Liver (tissue), 9 donors: Measurements from ENCODE around the gene TXNRD2. TPM values are rescaled to one million over a fixed set of nuclear protein-coding genes. Genes with fewer than 3 reads are reported as not detected.
A peak's percentile ranks its signal among the peaks of the same experiment; 100 is the strongest.

ENCODE experiments used
- DNase-seq: peaks from one replicate; pipeline ENCODE4 v3.0.0-alpha.2; 2017; ENCODE audit warnings: low spot score
- H3K27ac ChIP-seq, 2 donors: one replicate each; pipeline ENCODE4 v1.7.0; 2013; ENCODE audit warnings: inconsistent platforms in 2 of 2, low read length in 2 of 2, control low read depth in 1 of 2, low read depth in 1 of 2, mild to moderate bottlenecking in 1 of 2
- H3K27me3 ChIP-seq, 4 donors: one replicate each; pipeline versions ENCODE4 v1.6.1 to v1.7.0; 2013; ENCODE audit warnings: low read length in 3 of 4, inconsistent platforms in 1 of 4, mild to moderate bottlenecking in 1 of 4, moderate library complexity in 1 of 4; ENCODE audit not compliant: control insufficient read depth in 4 of 4, insufficient read depth in 4 of 4
- H3K36me3 ChIP-seq, 4 donors: one replicate each; pipeline versions ENCODE4 v1.6.1 to v1.7.0; 2013; ENCODE audit warnings: low read length in 3 of 4, mild to moderate bottlenecking in 3 of 4, low read depth in 1 of 4, moderate library complexity in 1 of 4; ENCODE audit not compliant: control insufficient read depth in 4 of 4, insufficient read depth in 3 of 4
- H3K4me1 ChIP-seq, 4 donors: one replicate each; pipeline versions ENCODE4 v1.6.1 to v1.7.0; 2013; ENCODE audit warnings: low read length in 3 of 4, mild to moderate bottlenecking in 3 of 4, moderate library complexity in 1 of 4; ENCODE audit not compliant: control insufficient read depth in 4 of 4, insufficient read depth in 4 of 4
- H3K4me3 ChIP-seq, 3 donors: one replicate each; pipeline versions ENCODE4 v1.6.1 to v1.7.0; 2013; ENCODE audit warnings: low read length in 3 of 3, control low read depth in 1 of 3, low read depth in 1 of 3, mild to moderate bottlenecking in 1 of 3
- H3K9ac ChIP-seq, 2 donors: one replicate each; pipeline ENCODE4 v1.7.0; 2013; ENCODE audit warnings: low read length in 2 of 2, mild to moderate bottlenecking in 2 of 2, moderate library complexity in 2 of 2, control low read depth in 1 of 2, low read depth in 1 of 2
- H3K9me3 ChIP-seq, 4 donors: one replicate each; pipeline versions ENCODE4 v1.6.1 to v1.7.0; 2013; ENCODE audit warnings: low read length in 3 of 4; ENCODE audit not compliant: control insufficient read depth in 4 of 4
- EGR1 ChIP-seq, 2 donors: IDR thresholded peaks; 2 replicates each; pipeline ENCODE4 v1.6.1; 2016 to 2018; ENCODE audit warnings: antibody characterized with exemption in 2 of 2, low read depth in 2 of 2
- FOXA1 ChIP-seq: IDR thresholded peaks from 2 replicates; pipeline ENCODE4 v1.6.1; 2016; ENCODE audit warnings: antibody characterized with exemption
- FOXA2 ChIP-seq: IDR thresholded peaks from 2 replicates; pipeline ENCODE4 v1.6.1; 2016; ENCODE audit warnings: antibody characterized with exemption
- GABPA ChIP-seq, 2 donors: IDR thresholded peaks in 1 of 2; conservative IDR thresholded peaks in 1 of 2; 2 replicates each; pipeline ENCODE4 v1.6.1; 2016; ENCODE audit warnings: antibody characterized with exemption in 2 of 2, mild to moderate bottlenecking in 1 of 2, moderate library complexity in 1 of 2
- HNF4A ChIP-seq, 2 donors: conservative IDR thresholded peaks; 2 replicates each; pipeline ENCODE4 v1.6.1; 2016; ENCODE audit warnings: antibody characterized with exemption in 2 of 2, mild to moderate bottlenecking in 2 of 2
- HNF4G ChIP-seq: IDR thresholded peaks from 2 replicates; pipeline ENCODE4 v1.6.1; 2016; ENCODE audit warnings: antibody characterized with exemption
- JUND ChIP-seq, 2 donors: IDR thresholded peaks; 2 replicates each; pipeline ENCODE4 v1.6.1; 2016; ENCODE audit warnings: antibody characterized with exemption in 2 of 2
- NR2F2 ChIP-seq: IDR thresholded peaks from 2 replicates; pipeline ENCODE4 v1.6.1; 2016; ENCODE audit warnings: antibody characterized with exemption
- RAD21 ChIP-seq, 2 donors: IDR thresholded peaks; 2 replicates each; pipeline ENCODE4 v1.6.1; 2016; ENCODE audit warnings: antibody characterized with exemption in 2 of 2, mild to moderate bottlenecking in 2 of 2
- RXRA ChIP-seq, 2 donors: IDR thresholded peaks; 2 replicates each; pipeline ENCODE4 v1.6.1; 2017 to 2018; ENCODE audit warnings: antibody characterized with exemption in 2 of 2, mild to moderate bottlenecking in 1 of 2
- SP1 ChIP-seq: IDR thresholded peaks from 2 replicates; pipeline ENCODE4 v1.6.1; 2018; ENCODE audit warnings: antibody characterized with exemption, mild to moderate bottlenecking
- TAF1 ChIP-seq: conservative IDR thresholded peaks from 2 replicates; pipeline ENCODE4 v1.6.1; 2016; ENCODE audit warnings: antibody characterized with exemption, mild to moderate bottlenecking
- YY1 ChIP-seq: IDR thresholded peaks from 2 replicates; pipeline ENCODE4 v1.6.1; 2016; ENCODE audit warnings: antibody characterized with exemption, mild to moderate bottlenecking
- WGBS: extraction: QIAGEN DNeasy Blood & Tissue Kit; methylation state at CpG from one replicate; pipeline ENCODE4 v1.1.7; 2013; 5-methylcytosine and 5-hydroxymethylcytosine counted together
- polyA plus RNA-seq, 2 donors: library from polyadenylated mRNA; stranded (reverse) in 1 of 2; unstranded in 1 of 2; fragments of 200-250 nt in 1 of 2; fragments of >200 nt in 1 of 2; fragmentation: Nextera tagmentation in 1 of 2; extraction: Ambion mirVana in 1 of 2; gene quantifications; one replicate each; pipeline versions ENCODE4 v1.2.1 to v1.2.3, GENCODE V29; 2013 to 2015
- total RNA-seq, 2 donors: library from RNA; depleted of rRNA; stranded (reverse); fragments of >200 nt; gene quantifications; one replicate each; pipeline ENCODE4 v1.2.3, GENCODE V29; 2014
- TF ChIP-seq, protein P1 (sequence below): IDR thresholded peaks from 2 replicates; pipeline ENCODE4 v1.6.1; 2016; ENCODE audit warnings: antibody characterized with exemption
- TF ChIP-seq, protein P2 (sequence below): IDR thresholded peaks from 2 replicates; pipeline ENCODE4 v1.6.1; 2016; ENCODE audit warnings: antibody characterized with exemption
- TF ChIP-seq, protein P3 (sequence below): IDR thresholded peaks from 2 replicates; pipeline ENCODE4 v1.6.1; 2016; ENCODE audit warnings: antibody characterized with exemption
- TF ChIP-seq, protein P4 (sequence below): fragments of 150-350 bp; IDR thresholded peaks from 2 replicates; pipeline ENCODE4 v1.5.1; 2017; ENCODE audit warnings: improper control_type of control experiment, low read depth, low read length; ENCODE audit not compliant: missing input control
- TF ChIP-seq, protein P5 (sequence below): IDR thresholded peaks from 2 replicates; pipeline ENCODE4 v1.6.1; 2016; ENCODE audit warnings: antibody characterized with exemption, mild to moderate bottlenecking
- donor health status: healthy.
- donor health status: healthy.
- donor health status: healthy.
- donor health status: healthy.
- donor health status: healthy.

The TXNRD2 gene
- total and polyA plus RNA-seq, 4 donors, result 22.2 to 41.3 (median 33.6) TPM

DNA sequence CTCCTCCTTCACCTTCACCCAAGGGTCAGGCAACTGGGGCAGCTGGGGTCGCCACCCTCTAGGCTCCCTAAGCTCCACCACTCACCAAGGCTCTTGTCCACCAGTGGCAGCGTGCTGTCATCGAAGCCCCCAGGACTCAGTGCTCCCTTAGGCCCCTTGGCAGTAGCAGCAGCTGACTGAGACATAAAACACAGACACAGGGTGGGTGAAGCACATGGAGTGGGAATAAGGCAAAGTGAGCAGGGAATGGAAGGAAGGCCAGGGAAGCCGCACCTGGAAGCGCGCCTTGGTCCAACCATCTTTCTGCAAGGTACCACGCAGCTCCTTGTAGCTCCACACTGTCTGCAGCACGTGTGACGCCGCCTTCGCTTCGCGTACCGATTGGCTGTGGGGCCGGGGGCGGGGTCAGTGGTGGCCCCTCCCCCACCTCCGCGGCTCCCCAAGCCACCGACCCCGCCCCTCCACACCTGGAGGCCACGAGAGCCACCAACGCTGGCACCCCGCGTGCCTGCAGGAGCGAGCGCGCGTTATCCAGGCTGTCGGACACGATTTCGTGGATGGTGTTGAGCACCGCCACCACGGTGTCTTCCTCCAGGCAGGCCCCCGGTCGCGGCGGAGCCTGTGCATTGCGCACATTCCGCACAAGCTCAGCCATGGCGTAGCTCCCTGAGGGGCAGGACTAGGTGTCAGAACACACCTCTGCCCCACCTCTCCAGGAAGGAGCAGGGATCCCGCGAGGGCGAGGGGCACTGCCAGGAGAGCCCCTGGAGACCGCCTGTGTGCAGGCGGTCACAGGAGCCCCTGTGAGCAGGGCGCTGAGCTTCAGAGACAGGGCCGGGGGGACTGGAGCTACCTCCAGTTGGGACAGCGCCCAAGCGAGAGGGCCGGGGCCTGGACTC, 31.3 kb upstream of the TXNRD2 start:
- peaks cover 23 to 46% (median 38%) of the 10 kb centered on the region in 4 donors for H3K4me1 ChIP-seq
- H3K9me3 ChIP-seq, result no peaks in the 10 kb centered on the region
- no peak overlapping the region for H3K4me3 ChIP-seq
- WGBS, result 93% methylated on average over 50 of the region's 50 CpGs
- H3K27ac ChIP-seq, result peak overlapping the region; percentile 85 to 91
- no peak for DNase-seq
- no peak overlapping the region for H3K9ac ChIP-seq
- H3K27me3 ChIP-seq, result no peaks in the 10 kb centered on the region
- TF ChIP-seq, protein P1, sequence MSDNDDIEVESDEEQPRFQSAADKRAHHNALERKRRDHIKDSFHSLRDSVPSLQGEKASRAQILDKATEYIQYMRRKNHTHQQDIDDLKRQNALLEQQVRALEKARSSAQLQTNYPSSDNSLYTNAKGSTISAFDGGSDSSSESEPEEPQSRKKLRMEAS, result no peak
- TF ChIP-seq SP1 (no peak), RXRA (IDR thresholded peaks at IDR 0.05) (no peak), FOXA1 (no peak), GABPA (IDR thresholded peaks at IDR 0.05 in 1 of 2, conservative IDR thresholded peaks at IDR 0.05 in 1 of 2) (no peak), EGR1 (IDR thresholded peaks at IDR 0.05; ENCODE audit: low read depth in 2 of 2) (no peak), HNF4G (no peak), YY1 (no peak), JUND (IDR thresholded peaks at IDR 0.05) (no peak), HNF4A (conservative IDR thresholded peaks at IDR 0.05) (no peak), FOXA2 (no peak), RAD21 (IDR thresholded peaks at IDR 0.05) (no peak), NR2F2 (no peak), TAF1 (no peak)
- TF ChIP-seq, protein P2, sequence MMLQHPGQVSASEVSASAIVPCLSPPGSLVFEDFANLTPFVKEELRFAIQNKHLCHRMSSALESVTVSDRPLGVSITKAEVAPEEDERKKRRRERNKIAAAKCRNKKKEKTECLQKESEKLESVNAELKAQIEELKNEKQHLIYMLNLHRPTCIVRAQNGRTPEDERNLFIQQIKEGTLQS, result no peak
- TF ChIP-seq, protein P3, sequence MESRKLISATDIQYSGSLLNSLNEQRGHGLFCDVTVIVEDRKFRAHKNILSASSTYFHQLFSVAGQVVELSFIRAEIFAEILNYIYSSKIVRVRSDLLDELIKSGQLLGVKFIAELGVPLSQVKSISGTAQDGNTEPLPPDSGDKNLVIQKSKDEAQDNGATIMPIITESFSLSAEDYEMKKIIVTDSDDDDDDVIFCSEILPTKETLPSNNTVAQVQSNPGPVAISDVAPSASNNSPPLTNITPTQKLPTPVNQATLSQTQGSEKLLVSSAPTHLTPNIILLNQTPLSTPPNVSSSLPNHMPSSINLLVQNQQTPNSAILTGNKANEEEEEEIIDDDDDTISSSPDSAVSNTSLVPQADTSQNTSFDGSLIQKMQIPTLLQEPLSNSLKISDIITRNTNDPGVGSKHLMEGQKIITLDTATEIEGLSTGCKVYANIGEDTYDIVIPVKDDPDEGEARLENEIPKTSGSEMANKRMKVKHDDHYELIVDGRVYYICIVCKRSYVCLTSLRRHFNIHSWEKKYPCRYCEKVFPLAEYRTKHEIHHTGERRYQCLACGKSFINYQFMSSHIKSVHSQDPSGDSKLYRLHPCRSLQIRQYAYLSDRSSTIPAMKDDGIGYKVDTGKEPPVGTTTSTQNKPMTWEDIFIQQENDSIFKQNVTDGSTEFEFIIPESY, result no peak
- TF ChIP-seq, protein P4, sequence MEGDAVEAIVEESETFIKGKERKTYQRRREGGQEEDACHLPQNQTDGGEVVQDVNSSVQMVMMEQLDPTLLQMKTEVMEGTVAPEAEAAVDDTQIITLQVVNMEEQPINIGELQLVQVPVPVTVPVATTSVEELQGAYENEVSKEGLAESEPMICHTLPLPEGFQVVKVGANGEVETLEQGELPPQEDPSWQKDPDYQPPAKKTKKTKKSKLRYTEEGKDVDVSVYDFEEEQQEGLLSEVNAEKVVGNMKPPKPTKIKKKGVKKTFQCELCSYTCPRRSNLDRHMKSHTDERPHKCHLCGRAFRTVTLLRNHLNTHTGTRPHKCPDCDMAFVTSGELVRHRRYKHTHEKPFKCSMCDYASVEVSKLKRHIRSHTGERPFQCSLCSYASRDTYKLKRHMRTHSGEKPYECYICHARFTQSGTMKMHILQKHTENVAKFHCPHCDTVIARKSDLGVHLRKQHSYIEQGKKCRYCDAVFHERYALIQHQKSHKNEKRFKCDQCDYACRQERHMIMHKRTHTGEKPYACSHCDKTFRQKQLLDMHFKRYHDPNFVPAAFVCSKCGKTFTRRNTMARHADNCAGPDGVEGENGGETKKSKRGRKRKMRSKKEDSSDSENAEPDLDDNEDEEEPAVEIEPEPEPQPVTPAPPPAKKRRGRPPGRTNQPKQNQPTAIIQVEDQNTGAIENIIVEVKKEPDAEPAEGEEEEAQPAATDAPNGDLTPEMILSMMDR, result no peak
- TF ChIP-seq, protein P5, sequence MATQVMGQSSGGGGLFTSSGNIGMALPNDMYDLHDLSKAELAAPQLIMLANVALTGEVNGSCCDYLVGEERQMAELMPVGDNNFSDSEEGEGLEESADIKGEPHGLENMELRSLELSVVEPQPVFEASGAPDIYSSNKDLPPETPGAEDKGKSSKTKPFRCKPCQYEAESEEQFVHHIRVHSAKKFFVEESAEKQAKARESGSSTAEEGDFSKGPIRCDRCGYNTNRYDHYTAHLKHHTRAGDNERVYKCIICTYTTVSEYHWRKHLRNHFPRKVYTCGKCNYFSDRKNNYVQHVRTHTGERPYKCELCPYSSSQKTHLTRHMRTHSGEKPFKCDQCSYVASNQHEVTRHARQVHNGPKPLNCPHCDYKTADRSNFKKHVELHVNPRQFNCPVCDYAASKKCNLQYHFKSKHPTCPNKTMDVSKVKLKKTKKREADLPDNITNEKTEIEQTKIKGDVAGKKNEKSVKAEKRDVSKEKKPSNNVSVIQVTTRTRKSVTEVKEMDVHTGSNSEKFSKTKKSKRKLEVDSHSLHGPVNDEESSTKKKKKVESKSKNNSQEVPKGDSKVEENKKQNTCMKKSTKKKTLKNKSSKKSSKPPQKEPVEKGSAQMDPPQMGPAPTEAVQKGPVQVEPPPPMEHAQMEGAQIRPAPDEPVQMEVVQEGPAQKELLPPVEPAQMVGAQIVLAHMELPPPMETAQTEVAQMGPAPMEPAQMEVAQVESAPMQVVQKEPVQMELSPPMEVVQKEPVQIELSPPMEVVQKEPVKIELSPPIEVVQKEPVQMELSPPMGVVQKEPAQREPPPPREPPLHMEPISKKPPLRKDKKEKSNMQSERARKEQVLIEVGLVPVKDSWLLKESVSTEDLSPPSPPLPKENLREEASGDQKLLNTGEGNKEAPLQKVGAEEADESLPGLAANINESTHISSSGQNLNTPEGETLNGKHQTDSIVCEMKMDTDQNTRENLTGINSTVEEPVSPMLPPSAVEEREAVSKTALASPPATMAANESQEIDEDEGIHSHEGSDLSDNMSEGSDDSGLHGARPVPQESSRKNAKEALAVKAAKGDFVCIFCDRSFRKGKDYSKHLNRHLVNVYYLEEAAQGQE, result no peak
- H3K36me3 ChIP-seq, result peaks cover 0 to 5% (median 2%) of the 10 kb centered on the region in 4 donors
